GM23338 (cell line): ENCODE measurements around the gene MYO1G.

Source experiments
- CREB1 ChIP-seq: fragments of 250-450 bp; sonication (Bioruptor Pico); IDR thresholded peaks from 2 replicates; pipeline ENCODE4 v1.5.0; 2020; ENCODE audit warnings: low read depth, mild to moderate bottlenecking, moderate library complexity
- CTCF ChIP-seq, 2 experiments: fragments of 200-600 bp in 1 of 2; sonication (generic) in 1 of 2; conservative IDR thresholded peaks; 2 replicates each; pipeline versions ENCODE4 v1.5.1 to v1.6.1; 2016 to 2017; ENCODE audit warnings: antibody characterized with exemption in 2 of 2, low read depth in 2 of 2, mild to moderate bottlenecking in 2 of 2, moderate library complexity in 1 of 2
- ETS1 ChIP-seq: IDR thresholded peaks from 2 replicates; pipeline ENCODE4 v1.6.1; 2016; ENCODE audit warnings: antibody characterized with exemption
- EZH2 ChIP-seq: fragments of 200-600 bp; sonication (generic); IDR thresholded peaks from one replicate; pipeline ENCODE4 v1.8.0; 2017; ENCODE audit warnings: antibody characterized with exemption, mild to moderate bottlenecking, low read depth; ENCODE audit not compliant: unreplicated experiment
- EZH2phosphoT487 ChIP-seq: fragments of 200-600 bp; sonication (generic); IDR thresholded peaks from one replicate; pipeline ENCODE4 v1.8.1; 2018; ENCODE audit warnings: antibody characterized with exemption; ENCODE audit not compliant: unreplicated experiment
- JUNB ChIP-seq: IDR thresholded peaks from one replicate; pipeline ENCODE4 v1.6.1; 2016; ENCODE audit warnings: antibody characterized with exemption; ENCODE audit not compliant: unreplicated experiment
- POLR2AphosphoS5 ChIP-seq: IDR thresholded peaks from 2 replicates; pipeline ENCODE4 v1.6.1; 2016; ENCODE audit warnings: antibody characterized with exemption, low read depth
- REST ChIP-seq: IDR thresholded peaks from one replicate; pipeline ENCODE4 v1.6.1; 2018; ENCODE audit warnings: antibody characterized with exemption; ENCODE audit not compliant: unreplicated experiment
- ZNF331 ChIP-seq: fragments of 250-450 bp; sonication (Bioruptor Pico); IDR thresholded peaks from 2 replicates; pipeline ENCODE4 v1.5.0; 2020; ENCODE audit warnings: low read depth, mild to moderate bottlenecking, moderate library complexity
- ZNF462 ChIP-seq: fragments of 250-450 bp; sonication (Bioruptor Pico); IDR thresholded peaks from 2 replicates; pipeline ENCODE4 v1.5.0; 2020; ENCODE audit warnings: mild to moderate bottlenecking, moderate library complexity

GRCh38 chr7:44965441-44965903 lies 13.3 kb downstream of the MYO1G start:
- TF ChIP-seq CTCF (conservative IDR thresholded peaks at IDR 0.05; ENCODE audit: low read depth in 2 of 2) (no peak), POLR2AphosphoS5 (no peak), EZH2 (no peak), CREB1 (CRISPR knock-in tag) (no peak), REST (no peak), EZH2phosphoT487 (no peak), ETS1 (no peak), ZNF331 (CRISPR knock-in tag) (no peak), JUNB (no peak), ZNF462 (CRISPR knock-in tag) (no peak)
